ENCODE results near the gene RAC3.

DNA sequence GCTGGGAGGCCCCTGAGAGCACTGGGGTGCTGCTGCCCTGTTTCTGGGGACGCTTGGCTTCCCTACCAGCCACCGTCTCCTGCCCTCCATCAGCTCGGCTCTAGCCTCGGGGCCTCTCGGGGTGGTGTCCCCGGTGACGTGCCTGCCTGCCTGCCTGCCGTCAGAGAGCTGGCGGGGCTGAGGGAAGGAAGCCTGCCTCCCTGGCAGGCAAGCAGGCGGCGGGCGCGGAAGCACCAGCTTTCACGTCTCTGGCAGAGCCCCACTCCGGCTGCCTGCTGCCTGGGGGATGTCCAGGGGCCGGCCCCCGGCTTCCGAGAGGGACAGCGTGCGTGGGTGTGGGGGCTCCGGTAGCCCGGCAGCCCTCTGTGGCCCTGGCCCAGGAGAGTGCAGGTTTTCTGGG, 18.1 kb upstream of the RAC3 start:
- TF ChIP-seq, protein P1, sequence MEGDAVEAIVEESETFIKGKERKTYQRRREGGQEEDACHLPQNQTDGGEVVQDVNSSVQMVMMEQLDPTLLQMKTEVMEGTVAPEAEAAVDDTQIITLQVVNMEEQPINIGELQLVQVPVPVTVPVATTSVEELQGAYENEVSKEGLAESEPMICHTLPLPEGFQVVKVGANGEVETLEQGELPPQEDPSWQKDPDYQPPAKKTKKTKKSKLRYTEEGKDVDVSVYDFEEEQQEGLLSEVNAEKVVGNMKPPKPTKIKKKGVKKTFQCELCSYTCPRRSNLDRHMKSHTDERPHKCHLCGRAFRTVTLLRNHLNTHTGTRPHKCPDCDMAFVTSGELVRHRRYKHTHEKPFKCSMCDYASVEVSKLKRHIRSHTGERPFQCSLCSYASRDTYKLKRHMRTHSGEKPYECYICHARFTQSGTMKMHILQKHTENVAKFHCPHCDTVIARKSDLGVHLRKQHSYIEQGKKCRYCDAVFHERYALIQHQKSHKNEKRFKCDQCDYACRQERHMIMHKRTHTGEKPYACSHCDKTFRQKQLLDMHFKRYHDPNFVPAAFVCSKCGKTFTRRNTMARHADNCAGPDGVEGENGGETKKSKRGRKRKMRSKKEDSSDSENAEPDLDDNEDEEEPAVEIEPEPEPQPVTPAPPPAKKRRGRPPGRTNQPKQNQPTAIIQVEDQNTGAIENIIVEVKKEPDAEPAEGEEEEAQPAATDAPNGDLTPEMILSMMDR (conservative IDR thresholded peaks at IDR 0.05; ENCODE audit: low read length), result no peak
- TF ChIP-seq EZH2phosphoT487 (IDR thresholded peaks at IDR 0.05; ENCODE audit: borderline replicate concordance, low read depth, low read length), result no peak

All from OCI-LY7 (cell line).